OCI-LY1 (cell line): ENCODE measurements around the gene USP25.

Experiments
- EZH2 ChIP-seq: fragments of 200-600 bp; sonication (generic), shearing (Covaris generic); IDR thresholded peaks from 2 replicates; pipeline ENCODE4 v1.8.0; 2017; ENCODE audit warnings: borderline replicate concordance, mixed run types, mild to moderate bottlenecking, antibody characterized with exemption, low read length, moderate library complexity, mixed read lengths
- TF ChIP-seq, protein P1 (sequence below): fragments of 200-600 bp; sonication (generic), shearing (Covaris generic); IDR thresholded peaks from 2 replicates; pipeline ENCODE4 v1.5.1; 2017; ENCODE audit warnings: mild to moderate bottlenecking, antibody characterized with exemption, low read length, moderate library complexity, mixed read lengths

DNA sequence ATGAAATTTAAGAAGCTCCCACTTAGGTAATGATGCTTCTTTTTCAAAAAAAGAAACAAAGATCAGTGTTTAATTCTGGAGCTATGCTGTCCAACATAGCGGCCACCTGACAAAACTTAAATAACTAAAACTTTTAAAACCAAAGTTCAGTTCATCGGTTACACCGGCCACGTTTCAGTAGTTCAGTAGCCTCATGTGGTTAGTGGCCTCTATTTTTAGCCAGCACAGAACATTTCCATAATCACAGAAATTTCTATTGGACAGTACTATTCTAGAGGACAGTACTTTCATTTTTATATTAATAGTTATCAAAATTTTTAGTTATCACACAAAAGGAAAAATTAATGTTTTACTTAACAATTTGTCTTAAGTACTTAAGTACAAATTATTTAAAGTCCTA lies 141.0 kb downstream of the USP25 start:
- TF ChIP-seq, protein P1, sequence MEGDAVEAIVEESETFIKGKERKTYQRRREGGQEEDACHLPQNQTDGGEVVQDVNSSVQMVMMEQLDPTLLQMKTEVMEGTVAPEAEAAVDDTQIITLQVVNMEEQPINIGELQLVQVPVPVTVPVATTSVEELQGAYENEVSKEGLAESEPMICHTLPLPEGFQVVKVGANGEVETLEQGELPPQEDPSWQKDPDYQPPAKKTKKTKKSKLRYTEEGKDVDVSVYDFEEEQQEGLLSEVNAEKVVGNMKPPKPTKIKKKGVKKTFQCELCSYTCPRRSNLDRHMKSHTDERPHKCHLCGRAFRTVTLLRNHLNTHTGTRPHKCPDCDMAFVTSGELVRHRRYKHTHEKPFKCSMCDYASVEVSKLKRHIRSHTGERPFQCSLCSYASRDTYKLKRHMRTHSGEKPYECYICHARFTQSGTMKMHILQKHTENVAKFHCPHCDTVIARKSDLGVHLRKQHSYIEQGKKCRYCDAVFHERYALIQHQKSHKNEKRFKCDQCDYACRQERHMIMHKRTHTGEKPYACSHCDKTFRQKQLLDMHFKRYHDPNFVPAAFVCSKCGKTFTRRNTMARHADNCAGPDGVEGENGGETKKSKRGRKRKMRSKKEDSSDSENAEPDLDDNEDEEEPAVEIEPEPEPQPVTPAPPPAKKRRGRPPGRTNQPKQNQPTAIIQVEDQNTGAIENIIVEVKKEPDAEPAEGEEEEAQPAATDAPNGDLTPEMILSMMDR, result no peak
- no peak for TF ChIP-seq EZH2
